WERI-Rb-1 (cell line): ENCODE measurements around the gene RAX.

Experiments used
- DNase-seq: peaks from one replicate; pipeline ENCODE4 v3.0.0-alpha.2; 2020
- H3K27ac ChIP-seq: fragments of 250-450 bp; sonication (Bioruptor Pico); 2 replicates; pipeline ENCODE4 v1.5.1; 2020; ENCODE audit warnings: mild to moderate bottlenecking, moderate library complexity
- H3K27me3 ChIP-seq: fragments of 250-450 bp; sonication (Bioruptor Pico); 2 replicates; pipeline ENCODE4 v1.5.1; 2021; ENCODE audit warnings: mild to moderate bottlenecking, low read depth, moderate library complexity; ENCODE audit not compliant: insufficient read depth, severe bottlenecking
- H3K36me3 ChIP-seq: fragments of 250-450 bp; sonication (Bioruptor Pico); 2 replicates; pipeline ENCODE4 v1.5.1; 2020; ENCODE audit warnings: mild to moderate bottlenecking, moderate library complexity
- H3K4me3 ChIP-seq: 2 replicates; pipeline ENCODE4 v1.5.1; 2011; ENCODE audit warnings: low read depth, mild to moderate bottlenecking, control low read depth, low read length
- H3K9me3 ChIP-seq: fragments of 250-450 bp; sonication (Bioruptor Pico); 2 replicates; pipeline ENCODE4 v1.5.1; 2021; ENCODE audit warnings: mild to moderate bottlenecking, moderate library complexity; ENCODE audit not compliant: severe bottlenecking
- CTCF ChIP-seq: IDR thresholded peaks from 2 replicates; pipeline ENCODE4 v1.5.1; 2011; ENCODE audit warnings: low read depth, mild to moderate bottlenecking, control low read depth, inconsistent platforms, low read length

Gene RAX

GRCh38 chr18:59228351-59228750 is 44.9 kb downstream of the RAX start:
- no peak overlapping the region for H3K27ac ChIP-seq
- H3K4me3 ChIP-seq: no peak overlapping the region
- H3K36me3 ChIP-seq: no peaks in the 10 kb centered on the region
- H3K27me3 ChIP-seq: no peaks in the 10 kb centered on the region
- no peak for DNase-seq
- no peaks in the 10 kb centered on the region for H3K9me3 ChIP-seq
- no peak for TF ChIP-seq CTCF

GRCh38 chr18:59222341-59222740 is 50.9 kb downstream of the RAX start:
- H3K9me3 ChIP-seq: no peaks in the 10 kb centered on the region
- DNase-seq: no peak
- H3K36me3 ChIP-seq: no peaks in the 10 kb centered on the region
- no peak overlapping the region for H3K4me3 ChIP-seq
- H3K27me3 ChIP-seq: peaks cover 9% of the 10 kb centered on the region
- TF ChIP-seq CTCF: no peak
- H3K27ac ChIP-seq: no peak overlapping the region

GRCh38 chr18:59220784-59221765 is 52.2 kb downstream of the RAX start:
- peak; percentile 53 for DNase-seq
- Histone ChIP-seq H3K9me3 (no peaks in the 10 kb centered on the region), H3K36me3 (no peaks in the 10 kb centered on the region), H3K27ac (no peak overlapping the region), H3K27me3 (peaks cover 9% of the 10 kb centered on the region), H3K4me3 (peak overlapping the region; percentile 50)
- TF ChIP-seq CTCF: no peak

GRCh38 chr18:59220164-59220783 is 53.0 kb downstream of the RAX start:
- no peak for TF ChIP-seq CTCF
- no peaks in the 10 kb centered on the region for H3K9me3 ChIP-seq
- H3K36me3 ChIP-seq: no peaks in the 10 kb centered on the region
- peak overlapping the region; percentile 50 for H3K4me3 ChIP-seq
- peak; percentile 51 for DNase-seq
- H3K27me3 ChIP-seq: peaks cover 9% of the 10 kb centered on the region
- H3K27ac ChIP-seq: no peak overlapping the region

- Histone ChIP-seq H3K27ac (no peak within 1 kb of the TSS), H3K9me3 (no peaks in the 10 kb centered on the region), H3K27me3 (peaks cover 9% of the 10 kb centered on the region), H3K4me3 (peak within 1 kb of the TSS; percentile 50), H3K36me3 (no peaks in the 10 kb centered on the region)
- TF ChIP-seq CTCF: 0 out of 2 replicates have a peak, but pooled peaks have one; percentile 11
- peak; percentile 76 for DNase-seq
Measured at GRCh38 chr18:59219672-59220163, 53.5 kb downstream of the RAX start, which contains the start of gene GRP. Gene GRP (plus strand): TSS chr18:59220158. CDS start chr18:59220266, 108 bp downstream.
